SK-N-MC (cell line): ENCODE measurements around the gene CCDC124.

ENCODE experiments used
- EZH2 ChIP-seq: fragments of 200-600 bp; sonication (generic); IDR thresholded peaks from one replicate; pipeline ENCODE4 v1.6.1; 2017; ENCODE audit warnings: antibody characterized with exemption
- FOXP2 ChIP-seq: optimal IDR thresholded peaks from 2 replicates; pipeline ENCODE3; 2011; ENCODE audit warnings: mild to moderate bottlenecking, moderate library complexity; ENCODE audit not compliant: insufficient read depth; ENCODE audit errors: extremely low read length, control extremely low read depth
- POLR2AphosphoS5 ChIP-seq: IDR thresholded peaks from 2 replicates; pipeline ENCODE4 v1.6.1; 2012; ENCODE audit warnings: mild to moderate bottlenecking, low read depth, low read length, borderline replicate concordance

- no peak for TF ChIP-seq POLR2AphosphoS5
- no peak for TF ChIP-seq EZH2
- no peak for TF ChIP-seq FOXP2
These were observed 16.4 kb downstream of the CCDC124 start for GRCh38 chr19:17948931-17949930.
